Measurements from ENCODE around the gene CRB1.
"Not testable (repeated sequence)": the region's sequence is repeated elsewhere in the genome, so short reads cannot be mapped to it uniquely, and the experiment has no call there.

DNA sequence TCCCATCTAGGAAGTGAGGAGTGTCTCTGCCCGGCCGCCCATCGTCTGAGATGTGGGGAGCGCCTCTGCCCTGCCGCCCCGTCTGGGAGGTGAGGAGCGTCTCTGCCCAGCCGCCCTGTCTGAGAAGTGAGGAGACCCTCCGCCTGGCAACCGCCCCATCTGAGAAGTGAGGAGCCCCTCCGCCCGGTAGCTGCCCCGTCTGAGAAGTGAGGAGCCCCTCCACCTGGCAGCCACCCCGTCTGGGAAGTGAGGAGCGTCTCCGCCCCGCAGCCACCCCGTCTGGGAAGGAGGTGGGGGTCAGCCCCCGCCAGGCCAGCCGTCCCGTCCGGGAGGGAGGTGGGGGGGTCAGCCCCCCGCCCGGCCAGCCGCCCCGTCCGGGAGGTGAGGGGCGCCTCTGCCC lies 137.6 kb downstream of the CRB1 start:
- TF ChIP-seq, protein P1, sequence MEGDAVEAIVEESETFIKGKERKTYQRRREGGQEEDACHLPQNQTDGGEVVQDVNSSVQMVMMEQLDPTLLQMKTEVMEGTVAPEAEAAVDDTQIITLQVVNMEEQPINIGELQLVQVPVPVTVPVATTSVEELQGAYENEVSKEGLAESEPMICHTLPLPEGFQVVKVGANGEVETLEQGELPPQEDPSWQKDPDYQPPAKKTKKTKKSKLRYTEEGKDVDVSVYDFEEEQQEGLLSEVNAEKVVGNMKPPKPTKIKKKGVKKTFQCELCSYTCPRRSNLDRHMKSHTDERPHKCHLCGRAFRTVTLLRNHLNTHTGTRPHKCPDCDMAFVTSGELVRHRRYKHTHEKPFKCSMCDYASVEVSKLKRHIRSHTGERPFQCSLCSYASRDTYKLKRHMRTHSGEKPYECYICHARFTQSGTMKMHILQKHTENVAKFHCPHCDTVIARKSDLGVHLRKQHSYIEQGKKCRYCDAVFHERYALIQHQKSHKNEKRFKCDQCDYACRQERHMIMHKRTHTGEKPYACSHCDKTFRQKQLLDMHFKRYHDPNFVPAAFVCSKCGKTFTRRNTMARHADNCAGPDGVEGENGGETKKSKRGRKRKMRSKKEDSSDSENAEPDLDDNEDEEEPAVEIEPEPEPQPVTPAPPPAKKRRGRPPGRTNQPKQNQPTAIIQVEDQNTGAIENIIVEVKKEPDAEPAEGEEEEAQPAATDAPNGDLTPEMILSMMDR (IDR thresholded peaks at IDR 0.05; ENCODE audit: control extremely low read depth in 1 of 3, insufficient read depth in 1 of 3, low read depth in 1 of 3, low read length in 3 of 3) = not testable (repeated sequence)
- not testable (repeated sequence) for TF ChIP-seq JUN (IDR thresholded peaks at IDR 0.05; ENCODE audit: low read depth, low read length); YY1 (IDR thresholded peaks at IDR 0.05; ENCODE audit: low read depth, low read length); SRF (IDR thresholded peaks at IDR 0.05; ENCODE audit: low read depth, low read length); TEAD4 (IDR thresholded peaks at IDR 0.05; ENCODE audit: low read depth, low read length); TAF1 (IDR thresholded peaks at IDR 0.05; ENCODE audit: low read depth, low read length); KDM1A (IDR thresholded peaks at IDR 0.05; ENCODE audit: borderline replicate concordance, low read length); EP300 (IDR thresholded peaks at IDR 0.05; ENCODE audit: borderline replicate concordance in 1 of 2, low read depth in 2 of 2, low read length in 2 of 2); EZH2 (IDR thresholded peaks at IDR 0.05; ENCODE audit: low read depth, low read length, severe bottlenecking)
- TF ChIP-seq, protein P2, sequence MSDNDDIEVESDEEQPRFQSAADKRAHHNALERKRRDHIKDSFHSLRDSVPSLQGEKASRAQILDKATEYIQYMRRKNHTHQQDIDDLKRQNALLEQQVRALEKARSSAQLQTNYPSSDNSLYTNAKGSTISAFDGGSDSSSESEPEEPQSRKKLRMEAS (IDR thresholded peaks at IDR 0.05) = not testable (repeated sequence)
